G401.6 (cell line): Measurements from ENCODE around the gene CUEDC1.

Source experiments
- FAIRE-seq: peaks from 2 replicates; lab custom pipeline; 2012; peaks lifted over from hg19 to GRCh38; lab: Jason Lieb, UNC

Gene CUEDC1

GRCh38 chr17:57957120-57957850, 2.1 kb upstream of the CUEDC1 start:
- FAIRE-seq, result no peak

- FAIRE-seq, result peak; percentile 45
Measured at GRCh38 chr17:57956291-57957119, 1.3 kb upstream of the CUEDC1 start.

DNA sequence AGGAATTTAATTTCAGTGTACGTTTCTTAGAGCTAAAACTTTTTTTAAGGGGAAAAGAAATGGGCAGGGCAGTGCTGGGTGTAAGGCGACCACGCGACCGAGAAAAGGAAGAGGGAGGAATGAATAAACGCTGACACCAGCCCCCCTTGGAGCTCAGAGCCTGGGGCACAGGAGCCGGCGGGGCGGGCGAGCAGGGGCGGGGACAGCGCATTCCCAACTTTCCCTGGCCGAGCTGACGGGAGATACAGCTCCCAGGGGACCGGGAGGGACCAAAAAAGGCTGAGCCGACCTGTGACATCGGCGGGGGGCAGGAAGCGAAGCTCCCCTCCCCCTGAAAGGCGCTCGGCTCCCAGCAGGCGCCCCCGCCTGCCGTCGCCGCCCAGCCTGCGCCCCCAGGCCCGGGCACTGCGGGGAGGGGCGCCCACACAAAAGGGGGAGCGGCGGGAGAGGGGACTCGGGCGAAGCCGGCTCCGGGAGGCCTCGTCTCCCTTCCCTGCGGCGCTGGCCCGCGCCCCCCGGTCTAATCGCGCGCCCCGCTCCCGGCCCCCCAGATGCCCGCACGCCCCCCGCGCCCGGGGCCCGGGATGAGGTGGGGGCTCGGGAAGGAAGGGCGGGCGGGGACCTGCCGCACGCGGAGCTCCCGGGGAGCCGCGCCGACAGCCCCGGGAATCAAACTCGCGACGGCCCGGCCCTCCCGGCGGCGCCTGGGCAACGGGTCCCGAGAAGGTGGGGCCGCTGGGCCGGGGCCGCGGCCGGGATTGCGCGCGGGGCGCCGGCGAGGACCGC, 622 bp downstream of the CUEDC1 start:
- FAIRE-seq, result peak; percentile 51

- no peak for FAIRE-seq
Measured at GRCh38 chr17:57953705-57954396, 1.4 kb downstream of the CUEDC1 start.

DNA sequence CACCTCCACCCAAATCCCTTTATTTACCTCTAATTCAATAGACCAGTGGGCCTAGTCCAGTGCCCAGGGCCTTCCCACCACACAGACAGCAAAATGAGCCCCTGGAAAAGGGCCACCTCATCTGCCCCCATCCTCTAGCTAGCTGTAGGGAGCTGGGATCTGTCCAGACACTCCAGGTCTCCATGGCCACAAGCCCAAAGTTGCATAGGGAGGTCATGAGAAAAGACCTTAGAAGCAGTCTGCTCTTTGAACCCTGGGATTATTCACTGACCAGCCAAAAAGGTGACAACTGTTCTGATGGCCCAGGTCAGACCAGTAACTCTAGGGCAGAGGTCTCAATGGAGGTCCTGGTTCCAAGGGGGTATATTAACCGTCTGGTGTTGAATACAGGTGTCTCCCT, 2.0 kb downstream of the CUEDC1 start:
- no peak for FAIRE-seq

DNA sequence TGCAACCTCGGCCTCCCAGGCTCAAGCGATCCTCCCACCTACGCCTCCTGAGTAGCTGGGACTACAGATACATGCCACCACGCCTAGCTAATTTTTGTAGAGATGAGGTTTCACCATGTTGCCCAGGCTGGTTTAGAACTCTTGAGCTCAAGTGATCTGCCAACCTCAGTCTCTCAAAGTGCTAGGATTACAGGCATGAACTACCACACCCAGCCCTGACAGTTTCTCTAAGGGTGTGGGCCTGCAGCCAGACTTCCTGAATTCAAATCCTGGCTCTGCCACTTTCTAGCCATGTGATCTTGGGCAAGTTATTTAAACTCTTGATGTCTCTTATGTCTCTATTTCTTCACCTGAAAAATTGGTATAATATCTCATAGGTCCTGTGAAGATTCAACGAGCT, 5.6 kb downstream of the CUEDC1 start:
- no peak for FAIRE-seq

- peak; percentile 95 for FAIRE-seq
Measured at GRCh38 chr17:57948555-57949420, 6.4 kb downstream of the CUEDC1 start.

DNA sequence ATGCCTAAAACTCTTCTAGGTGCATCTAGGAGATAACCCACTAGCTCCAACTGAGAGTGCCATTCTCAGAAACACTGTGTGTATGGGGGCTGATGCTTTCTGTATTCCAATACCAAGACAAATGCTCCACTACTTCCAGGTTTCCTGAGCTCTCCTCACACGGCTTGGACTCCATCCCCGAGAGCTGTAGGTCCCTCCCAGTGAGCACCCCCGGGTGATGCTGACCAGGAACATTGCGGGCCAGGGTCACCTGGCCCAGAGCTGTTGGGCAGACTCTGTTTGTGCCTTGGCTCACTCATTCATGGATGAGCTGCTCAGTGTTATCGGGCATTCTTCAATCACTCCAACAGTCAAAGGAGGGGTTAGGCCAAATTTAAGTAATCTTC, 7.0 kb downstream of the CUEDC1 start:
- FAIRE-seq, result no peak

DNA sequence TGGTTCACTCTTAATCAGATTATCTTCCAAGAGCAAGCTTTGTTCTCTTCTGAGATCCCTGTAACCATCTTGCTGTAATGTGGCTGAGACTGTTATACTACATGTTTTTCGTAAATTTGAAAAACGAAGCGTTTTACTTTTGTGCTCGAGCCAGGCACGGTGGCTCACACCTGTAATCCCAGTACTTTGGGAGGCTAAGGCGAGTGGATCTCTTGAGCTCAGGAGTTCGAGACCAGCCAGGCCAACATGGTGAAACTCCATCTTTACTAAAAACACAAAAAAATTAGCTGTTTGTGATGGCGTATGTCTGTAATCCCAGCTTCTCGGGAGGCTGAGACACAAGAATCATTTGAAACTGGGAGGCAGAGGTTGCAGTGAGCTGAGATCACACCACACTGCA, 7.8 kb downstream of the CUEDC1 start:
- FAIRE-seq, result no peak

DNA sequence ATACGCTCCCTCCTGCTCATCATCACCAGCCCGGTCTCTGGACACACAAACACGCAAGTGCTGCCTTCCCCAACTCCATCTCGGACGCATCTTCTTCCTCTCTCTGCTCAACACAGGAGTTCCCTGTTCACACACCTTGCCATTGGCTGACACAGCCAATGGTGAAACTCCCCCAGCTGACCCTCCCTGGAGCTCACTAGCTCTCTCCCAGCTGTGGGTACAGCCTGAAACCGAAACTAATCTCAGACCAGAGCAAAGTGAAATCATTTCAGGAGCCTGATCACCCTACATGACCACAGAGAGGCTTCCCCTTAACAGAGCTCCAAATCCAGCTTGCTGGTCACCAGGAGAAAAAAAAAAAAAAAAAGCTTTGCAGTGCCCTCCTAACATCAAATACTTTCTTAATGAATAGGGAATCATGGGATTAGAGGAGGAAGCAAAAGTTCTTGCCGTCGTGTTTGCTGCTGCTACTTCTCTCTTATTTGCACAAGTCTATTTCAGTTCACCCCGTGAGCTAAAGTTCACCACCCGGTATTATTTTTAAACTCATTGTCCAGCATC, 8.3 kb downstream of the CUEDC1 start:
- peak; percentile 70 for FAIRE-seq

- peak; percentile 13 for FAIRE-seq
Measured at GRCh38 chr17:57945996-57946797, 9.0 kb downstream of the CUEDC1 start.

GRCh38 chr17:57944908-57945307, 10.3 kb downstream of the CUEDC1 start:
- FAIRE-seq, result no peak

DNA sequence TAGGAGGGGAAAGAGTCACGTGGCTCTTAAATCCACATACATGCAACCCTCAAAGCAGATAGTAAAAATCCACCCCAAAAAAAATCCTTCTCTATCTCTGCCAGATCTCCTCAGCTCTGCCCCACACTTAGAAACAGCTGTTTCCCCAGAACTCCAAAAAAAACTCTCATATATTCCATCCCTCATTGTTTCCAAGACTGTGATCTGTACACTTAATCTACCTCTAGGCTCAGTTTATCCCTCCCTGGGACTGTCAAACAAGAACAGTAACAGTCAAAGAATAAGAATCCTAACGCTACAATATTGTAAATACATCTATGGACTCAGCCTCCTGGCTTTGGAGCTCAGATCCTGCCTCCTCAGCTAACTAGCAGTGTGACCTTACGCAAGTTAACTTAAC, 11.6 kb downstream of the CUEDC1 start:
- FAIRE-seq, result no peak

DNA sequence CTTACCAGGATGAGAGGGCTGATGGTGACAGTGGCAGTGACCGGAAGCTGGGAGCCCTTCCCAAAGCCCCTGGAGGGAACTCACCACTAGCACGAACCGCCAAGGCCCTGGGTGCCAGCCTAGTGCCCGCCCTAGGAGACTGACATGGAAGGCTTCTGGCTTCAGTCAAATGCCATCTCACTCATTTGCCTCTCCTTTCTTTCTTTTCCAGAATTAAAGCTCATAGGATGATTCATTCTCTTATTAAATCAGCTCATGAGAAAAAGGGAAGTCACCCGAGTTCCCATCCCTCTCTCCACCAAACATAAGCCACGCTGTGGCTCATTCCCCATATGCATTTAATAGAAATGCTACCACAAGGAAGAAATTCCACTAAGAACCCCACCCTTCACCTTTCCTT, 12.1 kb downstream of the CUEDC1 start:
- FAIRE-seq, result no peak

- FAIRE-seq, result no peak
Measured at GRCh38 chr17:57941384-57942370, 13.5 kb downstream of the CUEDC1 start.

DNA sequence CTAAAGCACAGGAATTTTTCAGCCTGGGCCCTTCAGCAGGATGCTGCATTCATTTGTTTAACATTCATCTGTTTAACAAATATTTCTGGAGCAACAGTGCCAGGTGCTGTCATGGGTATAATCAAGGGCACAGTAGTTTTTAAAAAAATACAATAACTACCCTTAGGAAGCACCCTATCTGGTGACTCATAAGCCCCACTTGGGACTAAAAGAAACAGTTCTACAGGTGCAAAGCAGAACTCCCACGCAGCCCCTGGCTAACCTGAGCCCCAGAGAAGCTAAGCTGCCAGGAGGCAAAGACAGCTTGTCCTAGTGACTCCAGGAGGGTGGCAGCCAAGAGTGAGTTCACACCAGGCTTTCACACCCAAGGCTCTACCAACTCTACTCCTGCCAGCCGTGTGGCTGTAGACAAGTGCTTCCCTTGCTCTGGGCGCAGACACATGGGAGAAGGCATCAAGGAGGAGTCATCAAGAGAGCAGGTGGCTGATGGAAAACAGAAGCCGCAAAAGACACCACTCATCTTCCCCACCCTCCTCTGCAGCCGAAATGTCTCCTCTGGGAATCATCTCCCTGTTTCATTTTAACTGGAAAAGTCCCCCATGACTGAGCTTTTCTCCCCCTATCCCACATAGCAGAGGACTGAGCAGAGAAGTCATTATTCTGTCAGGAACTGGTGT, 14.4 kb downstream of the CUEDC1 start:
- FAIRE-seq, result no peak

DNA sequence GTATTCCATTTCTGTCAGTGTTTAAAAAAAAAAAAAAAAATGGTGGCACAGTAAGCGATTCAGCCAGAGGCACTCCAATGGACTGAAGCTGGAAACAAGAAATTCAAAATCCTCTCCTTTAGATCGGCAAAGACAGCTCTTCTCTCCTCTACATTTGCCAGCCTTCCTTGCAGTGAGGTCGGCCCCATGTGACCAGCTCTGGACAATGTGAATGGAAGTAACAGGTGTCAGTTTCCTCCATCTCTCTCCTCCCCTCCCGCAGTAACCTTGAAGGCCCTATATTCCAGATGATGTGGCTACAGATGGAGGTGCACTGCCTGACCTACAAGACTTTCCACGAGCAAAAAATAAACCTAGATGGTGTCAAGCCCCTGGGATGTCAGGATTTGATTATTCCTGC, 15.0 kb downstream of the CUEDC1 start:
- peak; percentile 33 for FAIRE-seq

- FAIRE-seq, result no peak
Measured at GRCh38 chr17:57939797-57940196, 15.4 kb downstream of the CUEDC1 start.
